Measurements from ENCODE around the gene CRYL1. TPM values are rescaled to one million over a fixed set of nuclear protein-coding genes. Genes with fewer than 3 reads are reported as not detected.

CRYL1 gene
- total RNA-seq, 1 experiment from 2014 or later: 13.4 TPM

- no peak for ATAC-seq
- ChIA-PET CTCF (no interaction called here), POLR2A (no interaction called here)
- BruUV-seq (replicated peaks): no TSS peak
- H3K4me3 ChIP-seq (ENCODE audit: low read depth in 2 of 2, low read length in 2 of 2): no peak overlapping the region
- no peaks in the 10 kb centered on the region for H3K27me3 ChIP-seq (ENCODE audit: control insufficient read depth, insufficient read depth, low read length)
- no peaks in the 10 kb centered on the region for H3K36me3 ChIP-seq (ENCODE audit: control insufficient read depth, insufficient read depth, low read length)
- intact Hi-C loops (cut with micrococcal nuclease; ENCODE audit: unreplicated experiment) (no loop called here), in situ Hi-C loops (cut with HindIII; ENCODE audit: low pct_unique_long_range_greater_than_20kb, low sequenced_read_pairs) (no loop called here)
- H3K9me3 ChIP-seq (ENCODE audit: control insufficient read depth, insufficient read depth, low read depth, low read length): no peaks in the 10 kb centered on the region
- H3K4me1 ChIP-seq (ENCODE audit: control insufficient read depth, insufficient read depth, low read length): peaks cover 9% of the 10 kb centered on the region
- no peak for DNase-seq (ENCODE audit: low read depth, low spot score)
- TF ChIP-seq REST (IDR thresholded peaks at IDR 0.05; ENCODE audit: insufficient read depth in 1 of 2, low read depth in 2 of 2, low read length in 1 of 2): no peak
- TF ChIP-seq TCF7L2 (IDR thresholded peaks at IDR 0.05; ENCODE audit: low read depth, low read length): no peak
- no peak for TF ChIP-seq SIN3A (IDR thresholded peaks at IDR 0.05; ENCODE audit: borderline replicate concordance, insufficient read depth, low read depth, low read length)
- no peak for TF ChIP-seq POLR2AphosphoS5 (IDR thresholded peaks at IDR 0.05; ENCODE audit: low read depth, low read length)
- no peak for TF ChIP-seq CTCF (IDR thresholded peaks at IDR 0.05)
- peak overlapping the region; percentile 29; the same call in 1 of the 2 replicates for H3K27ac ChIP-seq (ENCODE audit: low read length)
Measured at GRCh38 chr13:20424949-20425348, 100.7 kb downstream of the CRYL1 start.

GRCh38 chr13:20424559-20424852 lies 101.2 kb downstream of the CRYL1 start:
- intact Hi-C loops (cut with micrococcal nuclease; ENCODE audit: unreplicated experiment): no loop called here
- no peak for DNase-seq (ENCODE audit: low read depth, low spot score)
- BruUV-seq (replicated peaks): no TSS peak
- H3K27me3 ChIP-seq (ENCODE audit: control insufficient read depth, insufficient read depth, low read length): no peaks in the 10 kb centered on the region
- H3K27ac ChIP-seq (ENCODE audit: low read length): no peak overlapping the region; the same call in 1 of the 2 replicates
- TF ChIP-seq CTCF (IDR thresholded peaks at IDR 0.05) (no peak), TCF7L2 (IDR thresholded peaks at IDR 0.05; ENCODE audit: low read depth, low read length) (no peak), POLR2AphosphoS5 (IDR thresholded peaks at IDR 0.05; ENCODE audit: low read depth, low read length) (no peak), REST (IDR thresholded peaks at IDR 0.05; ENCODE audit: insufficient read depth in 1 of 2, low read depth in 2 of 2, low read length in 1 of 2) (no peak), SIN3A (IDR thresholded peaks at IDR 0.05; ENCODE audit: borderline replicate concordance, insufficient read depth, low read depth, low read length) (no peak)
- no peak for ATAC-seq
- CTCF ChIA-PET: no interaction called here
- POLR2A ChIA-PET: no interaction called here
- peaks cover 9% of the 10 kb centered on the region for H3K4me1 ChIP-seq (ENCODE audit: control insufficient read depth, insufficient read depth, low read length)
- H3K36me3 ChIP-seq (ENCODE audit: control insufficient read depth, insufficient read depth, low read length): no peaks in the 10 kb centered on the region
- H3K9me3 ChIP-seq (ENCODE audit: control insufficient read depth, insufficient read depth, low read depth, low read length): no peaks in the 10 kb centered on the region
- H3K4me3 ChIP-seq (ENCODE audit: low read depth in 2 of 2, low read length in 2 of 2): no peak overlapping the region
- in situ Hi-C loops (cut with HindIII; ENCODE audit: low pct_unique_long_range_greater_than_20kb, low sequenced_read_pairs): no loop called here

Data from Panc1 (cell line).